ENCODE results near the gene WDR27.

Gene WDR27

DNA sequence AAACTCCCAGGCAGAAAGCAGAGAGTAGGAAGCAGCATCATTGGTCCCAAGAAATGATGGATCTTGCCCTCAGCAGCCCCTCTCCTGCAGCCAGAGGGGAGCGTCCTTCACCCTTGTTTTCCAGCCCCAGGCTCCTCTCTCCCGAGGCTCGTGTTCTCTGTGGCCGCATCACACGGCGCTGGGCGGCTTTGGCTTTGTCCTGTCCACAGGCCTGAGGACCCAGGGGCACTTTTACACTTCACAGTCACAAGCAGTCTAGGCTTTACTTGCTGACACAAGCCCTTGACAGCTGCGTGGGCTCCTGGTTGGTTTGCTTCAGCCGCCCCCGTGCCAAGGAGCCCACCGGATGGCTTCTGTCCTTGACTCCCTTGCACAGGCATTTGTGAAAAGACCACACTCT is 272.8 kb downstream of the WDR27 start:
- in situ Hi-C loops (cut with MboI; ENCODE audit: low sequenced_read_pairs, unreplicated experiment): no loop called here
- no peak for DNase-seq (ENCODE audit: low spot score)
- TF ChIP-seq, protein P1, sequence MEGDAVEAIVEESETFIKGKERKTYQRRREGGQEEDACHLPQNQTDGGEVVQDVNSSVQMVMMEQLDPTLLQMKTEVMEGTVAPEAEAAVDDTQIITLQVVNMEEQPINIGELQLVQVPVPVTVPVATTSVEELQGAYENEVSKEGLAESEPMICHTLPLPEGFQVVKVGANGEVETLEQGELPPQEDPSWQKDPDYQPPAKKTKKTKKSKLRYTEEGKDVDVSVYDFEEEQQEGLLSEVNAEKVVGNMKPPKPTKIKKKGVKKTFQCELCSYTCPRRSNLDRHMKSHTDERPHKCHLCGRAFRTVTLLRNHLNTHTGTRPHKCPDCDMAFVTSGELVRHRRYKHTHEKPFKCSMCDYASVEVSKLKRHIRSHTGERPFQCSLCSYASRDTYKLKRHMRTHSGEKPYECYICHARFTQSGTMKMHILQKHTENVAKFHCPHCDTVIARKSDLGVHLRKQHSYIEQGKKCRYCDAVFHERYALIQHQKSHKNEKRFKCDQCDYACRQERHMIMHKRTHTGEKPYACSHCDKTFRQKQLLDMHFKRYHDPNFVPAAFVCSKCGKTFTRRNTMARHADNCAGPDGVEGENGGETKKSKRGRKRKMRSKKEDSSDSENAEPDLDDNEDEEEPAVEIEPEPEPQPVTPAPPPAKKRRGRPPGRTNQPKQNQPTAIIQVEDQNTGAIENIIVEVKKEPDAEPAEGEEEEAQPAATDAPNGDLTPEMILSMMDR (IDR thresholded peaks at IDR 0.05; ENCODE audit: borderline replicate concordance, control extremely low read depth, extremely low read depth, insufficient read depth, missing control alignments): no peak

DNA sequence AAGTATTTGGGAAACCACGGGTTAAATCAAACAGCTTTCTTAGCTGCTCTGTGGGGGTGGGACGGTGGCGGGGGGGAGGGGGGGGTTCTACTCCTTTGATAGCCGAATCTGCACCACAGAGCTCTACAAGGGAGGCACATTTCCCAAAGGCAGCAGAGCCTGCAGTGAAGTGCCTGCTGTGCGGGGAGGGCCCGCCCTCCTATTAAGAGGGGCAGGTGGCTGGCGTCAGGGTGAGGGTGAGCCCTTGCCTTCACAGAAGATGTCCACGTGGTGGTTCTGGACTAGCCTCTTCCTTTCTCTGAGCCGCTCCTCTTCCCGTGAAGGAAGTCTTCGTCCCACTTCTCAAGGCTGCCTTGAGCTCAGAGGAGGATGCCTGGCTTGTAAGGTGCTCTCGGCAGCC is 273.3 kb downstream of the WDR27 start:
- TF ChIP-seq, protein P1 (IDR thresholded peaks at IDR 0.05; ENCODE audit: borderline replicate concordance, control extremely low read depth, extremely low read depth, insufficient read depth, missing control alignments): no peak
- in situ Hi-C loops (cut with MboI; ENCODE audit: low sequenced_read_pairs, unreplicated experiment): no loop called here
- DNase-seq (ENCODE audit: low spot score): no peak

DNA sequence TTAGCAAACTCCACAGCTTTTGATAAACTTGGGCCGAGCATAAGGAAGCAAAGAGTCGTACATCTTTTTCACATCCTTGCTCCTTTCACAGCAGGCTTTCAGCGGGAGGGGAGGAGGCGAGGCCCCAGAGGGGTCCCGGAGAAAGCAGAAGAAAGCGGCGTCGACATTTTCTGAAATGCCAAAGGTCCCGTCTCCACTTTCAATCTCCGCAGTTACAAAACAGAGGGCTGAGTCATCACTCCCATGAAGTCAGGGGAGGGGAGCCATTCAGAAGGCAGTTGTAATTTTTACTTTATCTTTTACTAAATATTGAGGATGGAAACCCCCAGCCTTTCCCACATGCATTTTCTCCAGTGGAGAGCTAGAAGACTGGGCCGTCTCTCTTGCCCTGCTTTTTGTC is 274.0 kb downstream of the WDR27 start:
- in situ Hi-C loops (cut with MboI; ENCODE audit: low sequenced_read_pairs, unreplicated experiment): no loop called here
- DNase-seq (ENCODE audit: low spot score): no peak
- TF ChIP-seq, protein P1 (IDR thresholded peaks at IDR 0.05; ENCODE audit: borderline replicate concordance, control extremely low read depth, extremely low read depth, insufficient read depth, missing control alignments): no peak

DNA sequence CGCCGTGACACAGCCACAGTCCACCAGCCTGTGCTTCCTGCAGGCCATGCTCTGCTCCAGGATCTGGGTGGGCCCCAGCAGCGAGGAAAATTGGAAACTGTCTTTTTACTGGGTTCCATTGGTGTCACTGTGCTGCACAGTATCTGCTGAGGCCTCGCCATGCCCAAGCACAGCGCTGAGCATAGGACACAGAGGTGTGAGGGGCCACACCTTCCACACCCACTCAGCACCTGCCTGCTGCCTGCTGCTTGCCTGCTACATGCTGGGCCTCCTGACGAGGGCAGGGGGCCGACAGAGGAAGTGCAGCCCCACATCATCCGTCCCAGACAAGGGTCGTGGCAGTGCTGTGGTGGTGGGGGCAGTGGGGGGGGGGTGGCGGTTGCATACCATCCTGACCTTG is 275.2 kb downstream of the WDR27 start:
- TF ChIP-seq, protein P1 (IDR thresholded peaks at IDR 0.05; ENCODE audit: borderline replicate concordance, control extremely low read depth, extremely low read depth, insufficient read depth, missing control alignments): no peak
- in situ Hi-C loops (cut with MboI; ENCODE audit: low sequenced_read_pairs, unreplicated experiment): no loop called here
- no peak for DNase-seq (ENCODE audit: low spot score)

DNA sequence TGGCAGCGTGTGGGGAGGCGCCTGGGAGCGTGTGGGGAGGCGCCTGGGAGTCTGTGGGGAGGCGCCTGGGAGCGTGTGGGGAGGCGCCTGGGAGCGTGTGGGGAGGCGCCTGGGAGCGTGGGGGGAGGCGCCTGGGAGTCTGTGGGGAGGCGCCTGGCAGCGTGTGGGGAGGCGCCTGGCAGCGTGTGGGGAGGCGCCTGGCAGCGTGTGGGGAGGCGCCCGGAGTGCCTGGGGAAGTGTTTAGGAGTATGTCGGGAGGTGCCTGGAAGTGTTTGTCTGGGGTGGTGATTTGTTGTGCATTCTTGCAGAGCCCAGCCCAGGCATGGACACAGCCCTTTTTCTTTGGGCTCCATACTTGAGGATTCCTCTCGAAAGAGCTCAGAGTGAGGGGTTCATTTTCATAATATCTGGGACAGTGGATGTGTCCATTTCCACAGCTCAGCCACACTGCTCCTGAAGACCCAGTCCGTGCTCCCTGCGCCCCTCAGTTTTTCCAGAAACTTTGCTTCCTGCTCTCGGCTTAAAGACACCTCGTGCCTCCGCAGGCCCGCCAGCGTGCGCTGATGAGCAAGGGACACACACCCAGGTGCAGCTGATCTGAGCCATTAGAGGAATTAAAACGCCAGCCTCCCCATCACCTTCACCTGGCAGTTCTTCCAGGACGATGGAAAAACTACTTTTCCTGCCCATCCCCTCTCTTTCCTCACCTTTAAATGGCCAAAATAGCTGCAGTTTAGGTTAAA is 276.0 kb downstream of the WDR27 start:
- no peak for DNase-seq (ENCODE audit: low spot score)
- in situ Hi-C loops (cut with MboI; ENCODE audit: low sequenced_read_pairs, unreplicated experiment): no loop called here
- TF ChIP-seq, protein P1 (IDR thresholded peaks at IDR 0.05; ENCODE audit: borderline replicate concordance, control extremely low read depth, extremely low read depth, insufficient read depth, missing control alignments): no peak

DNA sequence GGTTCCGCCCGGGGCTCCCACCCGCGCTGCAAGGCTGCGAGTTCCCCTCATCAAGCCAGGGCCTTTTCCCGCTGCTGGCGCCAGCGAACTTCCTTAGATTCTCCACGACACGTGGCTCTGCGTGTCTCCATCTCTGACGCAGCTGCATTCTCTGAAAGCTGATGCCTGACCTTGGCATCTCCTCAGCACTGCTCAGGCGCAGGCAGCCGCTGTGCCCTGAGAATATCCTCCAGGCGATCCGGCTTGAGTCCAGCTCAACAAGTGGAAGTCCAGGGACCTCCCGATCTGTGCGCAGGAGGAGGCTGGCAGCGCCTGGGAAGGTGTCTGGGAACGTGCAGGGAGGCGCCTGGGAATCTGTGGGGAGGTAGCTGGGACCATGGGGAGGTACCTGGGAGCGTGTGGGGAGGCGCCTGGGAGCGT is 277.0 kb downstream of the WDR27 start:
- TF ChIP-seq, protein P1 (IDR thresholded peaks at IDR 0.05; ENCODE audit: borderline replicate concordance, control extremely low read depth, extremely low read depth, insufficient read depth, missing control alignments): no peak
- no peak for DNase-seq (ENCODE audit: low spot score)
- in situ Hi-C loops (cut with MboI; ENCODE audit: low sequenced_read_pairs, unreplicated experiment): no loop called here
